GM18526 (cell line): ENCODE results near the gene PRDM10.

Experiments
- POLR2A ChIP-seq: IDR thresholded peaks from 3 replicates; pipeline ENCODE4 v1.6.1; 2011; ENCODE audit not compliant: insufficient read length; ENCODE audit errors: extremely low read depth

The PRDM10 gene

DNA sequence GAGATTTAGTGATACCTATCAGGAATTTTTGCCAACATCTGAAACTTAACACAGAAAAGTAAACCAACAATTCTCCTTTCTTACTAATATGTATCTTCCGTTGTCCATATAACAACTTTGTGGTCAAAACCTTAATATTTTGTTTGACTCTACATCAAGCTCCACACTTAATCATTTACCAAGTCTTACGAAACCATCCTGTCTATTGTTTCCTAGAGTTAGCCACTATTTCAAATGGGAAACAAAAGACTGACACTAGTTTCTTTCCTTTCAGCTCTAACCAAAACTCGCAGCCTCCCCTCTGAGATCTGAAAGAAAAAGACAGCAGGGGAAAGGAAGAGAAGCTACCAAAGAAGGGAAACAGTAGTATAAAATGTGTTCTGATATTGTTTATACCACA is 26.5 kb upstream of the PRDM10 start:
- no peak for TF ChIP-seq POLR2A

- TF ChIP-seq POLR2A: no peak
Measured at GRCh38 chr11:130025371-130025770, 22.7 kb upstream of the PRDM10 start.

DNA sequence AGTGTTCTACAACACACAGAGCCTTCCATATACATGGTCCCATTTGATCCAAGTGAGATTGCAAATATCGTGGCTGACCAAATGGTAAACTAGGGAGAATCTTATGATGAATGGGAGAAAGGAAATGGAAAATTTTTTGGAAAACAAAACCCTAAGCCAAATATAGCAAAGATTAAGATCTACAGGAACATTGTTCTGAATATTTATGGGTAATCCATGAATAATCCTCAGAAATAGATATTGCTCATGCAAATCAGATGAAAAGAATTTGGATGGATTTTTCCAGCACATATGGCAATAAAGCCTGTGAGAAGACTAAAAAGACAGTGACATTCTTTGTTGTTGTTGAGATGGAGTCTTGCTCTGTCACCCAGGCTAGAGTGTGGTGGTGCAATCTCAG is 21.7 kb upstream of the PRDM10 start:
- TF ChIP-seq POLR2A: no peak

DNA sequence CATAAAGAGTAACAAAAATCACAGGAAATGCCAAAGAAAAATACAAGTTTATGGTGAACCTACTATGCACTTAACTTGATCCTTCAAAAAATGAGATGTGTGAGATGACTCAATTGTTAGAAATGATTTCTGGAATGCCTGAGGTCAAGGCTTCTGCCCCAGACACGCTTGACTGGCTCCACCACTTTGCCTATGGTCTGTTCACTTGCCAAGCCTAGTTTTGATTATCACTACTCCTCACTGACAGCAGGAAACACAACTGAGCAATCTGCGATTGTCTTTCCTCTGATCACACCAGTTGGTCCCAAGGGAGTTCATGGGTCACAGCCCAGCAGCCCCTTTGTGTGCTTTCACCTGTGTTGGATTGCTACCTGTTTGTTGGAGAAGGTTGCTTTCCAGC is 20.6 kb upstream of the PRDM10 start:
- no peak for TF ChIP-seq POLR2A

GRCh38 chr11:130022799-130023198 is 20.2 kb upstream of the PRDM10 start:
- TF ChIP-seq POLR2A: no peak

GRCh38 chr11:130020323-130020722 is 17.7 kb upstream of the PRDM10 start:
- no peak for TF ChIP-seq POLR2A

DNA sequence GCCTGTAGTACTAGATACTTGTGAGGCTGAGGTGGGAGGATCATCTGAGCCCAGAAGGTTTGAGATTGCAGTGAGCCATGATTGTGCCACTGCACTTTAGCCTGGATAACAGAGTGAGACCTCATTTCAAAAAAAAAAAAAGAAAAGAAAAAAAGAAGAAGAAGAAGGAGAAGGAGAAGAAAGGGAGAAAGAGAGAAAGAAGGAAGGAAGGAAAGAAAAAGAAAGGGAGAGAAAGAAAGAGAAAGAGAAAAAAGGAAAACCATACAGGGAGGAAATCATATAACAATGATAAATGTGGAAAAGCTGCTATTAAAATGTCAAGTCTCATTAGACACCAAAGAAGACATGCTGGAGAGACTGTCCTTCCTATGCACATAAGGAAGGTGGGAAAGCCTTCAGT is 5.7 kb upstream of the PRDM10 start:
- TF ChIP-seq POLR2A: no peak

- TF ChIP-seq POLR2A: no peak
Measured at GRCh38 chr11:130006929-130007328, 4.3 kb upstream of the PRDM10 start.

DNA sequence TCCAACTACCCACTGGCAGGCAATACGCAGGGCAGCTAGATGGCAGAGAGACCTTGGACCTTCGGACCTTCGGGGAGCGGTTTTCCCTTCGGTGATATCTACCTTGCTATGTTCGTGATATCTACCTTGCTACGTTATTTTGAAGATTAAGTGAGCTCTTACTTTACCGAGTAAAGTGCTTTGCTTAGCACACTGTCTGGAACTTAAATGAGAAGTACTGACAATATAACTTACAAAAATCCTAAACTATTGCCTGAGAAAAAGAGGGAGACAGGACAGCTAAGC is 1.0 kb upstream of the PRDM10 start:
- no peak for TF ChIP-seq POLR2A

DNA sequence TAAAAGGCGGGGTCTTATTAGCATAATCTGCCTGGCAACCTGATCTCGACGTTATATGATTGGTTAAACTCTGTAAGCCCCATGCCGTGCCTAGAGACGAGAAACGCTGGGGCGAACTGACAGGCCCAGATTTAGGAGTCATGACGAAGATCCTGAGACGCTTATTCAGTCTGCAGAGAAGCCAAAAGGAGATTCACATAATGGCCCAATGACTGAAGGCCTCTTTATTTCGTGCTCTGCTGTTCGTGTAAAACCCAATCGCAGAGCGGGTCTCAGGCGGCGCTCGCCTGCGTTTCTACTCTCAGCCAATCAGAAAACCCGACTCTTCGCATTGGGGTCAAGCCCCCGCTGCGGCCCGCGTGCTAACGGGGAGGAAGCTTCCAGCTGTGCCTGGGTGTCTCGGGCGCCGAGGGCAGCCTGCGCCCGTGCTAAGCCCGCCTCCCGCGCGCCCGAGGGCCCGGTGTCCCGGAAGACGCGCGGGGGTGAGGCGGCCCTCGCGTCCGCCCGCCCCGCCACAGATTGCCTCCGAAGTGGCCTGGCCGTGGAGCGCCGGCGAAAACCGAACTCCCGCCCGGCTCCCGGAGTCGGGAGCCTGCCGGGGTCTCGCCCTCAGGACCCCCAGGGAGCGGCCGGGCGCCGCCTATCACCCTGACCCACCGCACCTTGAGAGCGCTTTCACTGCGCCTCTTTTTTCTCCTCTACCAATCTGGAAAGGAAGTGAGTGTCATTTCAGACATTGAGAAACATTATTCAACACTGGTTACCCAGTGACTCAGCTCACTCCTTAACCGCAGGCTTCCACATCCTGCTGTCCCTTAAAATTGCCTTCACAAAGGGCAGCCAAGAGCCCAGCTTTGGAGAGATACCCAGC is 446 bp upstream of the PRDM10 start:
- peak; percentile 75 for TF ChIP-seq POLR2A

- TF ChIP-seq POLR2A: no peak
Measured at GRCh38 chr11:130001461-130002351, 929 bp downstream of the PRDM10 start.

GRCh38 chr11:130000552-130001176 is 2.0 kb downstream of the PRDM10 start:
- TF ChIP-seq POLR2A: no peak

GRCh38 chr11:129999407-129999806 is 3.2 kb downstream of the PRDM10 start:
- no peak for TF ChIP-seq POLR2A

DNA sequence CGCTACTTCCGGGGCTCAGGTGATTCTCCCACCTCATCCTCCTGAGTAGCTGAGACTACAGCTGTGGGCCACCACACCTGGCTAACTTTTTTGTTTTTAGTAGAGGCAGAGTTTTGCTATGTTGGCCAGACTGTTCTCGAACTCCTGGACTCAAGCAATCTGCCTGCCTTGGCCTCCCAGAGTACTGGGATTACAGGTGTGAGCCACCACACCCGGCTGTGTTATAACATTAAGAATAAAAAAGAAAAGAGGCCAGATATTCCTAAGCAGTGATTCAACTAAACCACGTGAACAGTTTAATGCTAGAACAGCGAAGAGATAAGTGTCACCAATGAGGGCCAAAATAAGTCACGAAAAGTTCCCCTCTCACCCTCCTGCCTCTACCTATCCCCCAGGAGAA is 3.7 kb downstream of the PRDM10 start:
- TF ChIP-seq POLR2A: no peak

DNA sequence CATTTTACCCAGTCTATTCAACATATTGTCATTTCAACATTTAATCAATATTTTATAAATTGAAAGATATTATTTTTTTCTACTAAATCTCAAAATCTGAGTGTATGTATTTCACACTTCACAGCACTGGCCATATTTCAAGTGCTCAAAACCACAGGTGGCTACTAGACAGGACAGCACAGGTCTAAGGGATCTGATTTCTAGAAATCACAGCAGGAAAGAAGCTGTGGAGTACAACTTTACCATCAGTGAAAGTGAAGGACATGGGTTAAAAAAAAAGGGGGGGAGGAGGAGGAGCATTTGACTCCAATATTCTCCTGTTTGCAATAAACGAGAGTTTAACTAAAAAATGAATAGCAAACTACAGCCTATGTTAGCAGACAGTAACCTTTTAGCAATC is 4.5 kb downstream of the PRDM10 start:
- TF ChIP-seq POLR2A: no peak

DNA sequence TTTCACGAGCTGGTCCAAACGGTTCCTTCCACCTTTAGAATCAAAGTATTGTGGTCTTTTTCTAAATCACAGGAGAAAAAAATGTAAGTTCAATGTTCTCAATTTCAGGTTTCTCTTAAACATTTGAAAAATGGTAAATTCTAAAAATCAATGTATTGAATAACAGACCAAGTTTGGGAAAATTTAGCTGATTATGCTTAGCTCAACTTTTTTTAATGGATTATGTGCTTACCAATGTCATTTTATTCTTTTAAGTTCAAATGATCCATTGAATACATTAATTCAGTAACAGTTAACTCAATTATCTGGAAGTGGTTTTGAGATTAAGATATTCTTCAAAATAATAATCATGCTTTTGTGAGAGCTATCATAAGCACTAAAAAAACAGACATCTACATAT is 5.1 kb downstream of the PRDM10 start:
- TF ChIP-seq POLR2A: no peak

- no peak for TF ChIP-seq POLR2A
Measured at GRCh38 chr11:129996113-129996870, 6.3 kb downstream of the PRDM10 start.
